Kidney (tissue), 14 donors: ENCODE data around the gene NDC80. TPM values are rescaled to one million over a fixed set of nuclear protein-coding genes. Genes with fewer than 3 reads are reported as not detected.

Source experiments
- DNase-seq, 5 donors: peaks; one replicate each; pipeline ENCODE4 v3.0.0-alpha.2; 2013 to 2020
- FAIRE-seq: peaks from 2 replicates; lab custom pipeline; 2012; peaks lifted over from hg19 to GRCh38; lab: Jason Lieb, UNC
- H3K27ac ChIP-seq, 2 donors: one replicate each; pipeline ENCODE4 v1.7.0; 2013; ENCODE audit warnings: low read depth in 2 of 2, low read length in 2 of 2, inconsistent platforms in 1 of 2
- H3K27me3 ChIP-seq: one replicate; pipeline ENCODE4 v1.7.1; 2013; ENCODE audit warnings: low read length, inconsistent platforms; ENCODE audit not compliant: control insufficient read depth, insufficient read depth
- H3K36me3 ChIP-seq, 3 donors: one replicate each; pipeline versions ENCODE4 v1.7.0 to v1.7.1; 2013; ENCODE audit warnings: low read length in 3 of 3, control low read depth in 1 of 3, inconsistent platforms in 1 of 3; ENCODE audit not compliant: insufficient read depth in 3 of 3, control insufficient read depth in 2 of 3
- H3K4me1 ChIP-seq, 3 donors: one replicate each; pipeline versions ENCODE4 v1.7.0 to v1.7.1; 2013; ENCODE audit warnings: low read length in 3 of 3, inconsistent platforms in 1 of 3, low read depth in 1 of 3; ENCODE audit not compliant: control insufficient read depth in 2 of 3, insufficient read depth in 2 of 3
- H3K4me3 ChIP-seq, 3 donors: one replicate each; pipeline versions ENCODE4 v1.7.0 to v1.8.1; 2013; ENCODE audit warnings: low read length in 3 of 3, control low read depth in 1 of 3, inconsistent platforms in 1 of 3
- H3K9ac ChIP-seq, 3 donors: one replicate each; pipeline versions ENCODE4 v1.7.0 to v1.7.1; 2013; ENCODE audit warnings: low read length in 3 of 3, control low read depth in 1 of 3, inconsistent platforms in 1 of 3
- H3K9me3 ChIP-seq, 3 donors: one replicate each; pipeline versions ENCODE4 v1.7.0 to v1.7.1; 2013; ENCODE audit warnings: low read length in 3 of 3, control low read depth in 1 of 3, inconsistent platforms in 1 of 3; ENCODE audit not compliant: control insufficient read depth in 2 of 3, insufficient read depth in 1 of 3
- CTCF ChIP-seq: IDR thresholded peaks from 3 replicates; pipeline ENCODE4 v1.5.1; 2012; ENCODE audit warnings: mild to moderate bottlenecking, moderate library complexity, borderline replicate concordance; ENCODE audit not compliant: insufficient read depth; ENCODE audit errors: extremely low read depth
- intact Hi-C: fragments of 100-400 bp; cut with DNase I; formaldehyde crosslinking; loops from one replicate; pipeline ENCODE4 v1.11.1; 2022
- polyA plus RNA-seq: library from polyadenylated mRNA; stranded (reverse); fragments of 350-450 nt; fragmentation: Illumina TruSeq; extraction: RNeasy Lipid Tissue Mini Kit (QIAGEN cat#74804); gene quantifications from one replicate; pipeline ENCODE4 v1.2.3, GENCODE V29; 2014; ENCODE audit warnings: low read depth, low replicate concordance; ENCODE audit not compliant: insufficient read depth
- total RNA-seq: library from RNA; stranded (reverse); fragmentation: NEBNext Ultra II Directional; extraction: Animal tissue kit (Norgen Biotek cat#: 25700); gene quantifications from one replicate; pipeline ENCODE4 v1.2.1, GENCODE V29; 2021
- donor health status: control.
- donor health status: control.
- donor health status: control.
- donor health status: control.
- donor health status: control.
- donor health status: DM: yes; HTN: yes; CAD: no.
- donor health status: Normal renal cell carcinoma (clear cell type).

The NDC80 gene
- total and polyA plus RNA-seq, 2 donors from 2014 or later: 0.63 to 0.99 TPM

GRCh38 chr18:2569338-2570207 is 1.8 kb upstream of the NDC80 start:
- peaks cover 0 to 8% (median 8%) of the 10 kb centered on the region in 3 donors for H3K4me1 ChIP-seq
- peak overlapping the region in 2 of 3 donors; percentile 87 to 94 for H3K4me3 ChIP-seq
- no peak for DNase-seq
- TF ChIP-seq CTCF: no peak
- H3K27ac ChIP-seq: no peak overlapping the region
- no peak for FAIRE-seq
- intact Hi-C loops: no loop called here
- no peaks in the 10 kb centered on the region for H3K36me3 ChIP-seq
- H3K27me3 ChIP-seq: no peaks in the 10 kb centered on the region
- peak overlapping the region in 1 of 3 donors; percentile 81 for H3K9ac ChIP-seq
- no peaks in the 10 kb centered on the region for H3K9me3 ChIP-seq

- H3K27me3 ChIP-seq: no peaks in the 10 kb centered on the region
- H3K4me1 ChIP-seq: peaks cover 0 to 8% (median 8%) of the 10 kb centered on the region in 3 donors
- DNase-seq: peak in 4 of 5 donors; percentile 84 to 88 (median 88)
- no peak for TF ChIP-seq CTCF
- no peaks in the 10 kb centered on the region for H3K9me3 ChIP-seq
- peak overlapping the region; percentile 81 to 90 (median 85) for H3K9ac ChIP-seq
- H3K36me3 ChIP-seq: no peaks in the 10 kb centered on the region
- FAIRE-seq: no peak
- peak overlapping the region; percentile 99 for H3K27ac ChIP-seq
- H3K4me3 ChIP-seq: peak overlapping the region; percentile 87 to 94 (median 93)
- intact Hi-C loops: no loop called here
These were observed 571 bp upstream of the NDC80 start for GRCh38 chr18:2570772-2571199.

- DNase-seq: peak in 2 of 5 donors; percentile 23
- H3K27me3 ChIP-seq: no peaks in the 10 kb centered on the region
- H3K4me1 ChIP-seq: peaks cover 0 to 8% (median 8%) of the 10 kb centered on the region in 3 donors
- H3K9me3 ChIP-seq: no peaks in the 10 kb centered on the region
- no peak for TF ChIP-seq CTCF
- H3K4me3 ChIP-seq: peak overlapping the region in 1 of 3 donors; percentile 93
- no peak overlapping the region for H3K27ac ChIP-seq
- no peaks in the 10 kb centered on the region for H3K36me3 ChIP-seq
- H3K9ac ChIP-seq: peak overlapping the region in 1 of 3 donors; percentile 81
- FAIRE-seq: no peak
- intact Hi-C loops: no loop called here
These were observed 813 bp downstream of the NDC80 start for GRCh38 chr18:2572171-2572569.
